HG03558 (cell line): ENCODE measurements around the gene ARID1B.
"Not testable (repeated sequence)": the region's sequence is repeated elsewhere in the genome, so short reads cannot be mapped to it uniquely, and the experiment has no call there.

Experiments used
- ATAC-seq: cut with Tn5 transposase; IDR thresholded peaks from one replicate; pipeline ENCODE4 v1.9.1; 2021; ENCODE audit warnings: moderate number of reproducible peaks; ENCODE audit not compliant: unreplicated experiment; ENCODE audit errors: extremely low read depth

Gene ARID1B

DNA sequence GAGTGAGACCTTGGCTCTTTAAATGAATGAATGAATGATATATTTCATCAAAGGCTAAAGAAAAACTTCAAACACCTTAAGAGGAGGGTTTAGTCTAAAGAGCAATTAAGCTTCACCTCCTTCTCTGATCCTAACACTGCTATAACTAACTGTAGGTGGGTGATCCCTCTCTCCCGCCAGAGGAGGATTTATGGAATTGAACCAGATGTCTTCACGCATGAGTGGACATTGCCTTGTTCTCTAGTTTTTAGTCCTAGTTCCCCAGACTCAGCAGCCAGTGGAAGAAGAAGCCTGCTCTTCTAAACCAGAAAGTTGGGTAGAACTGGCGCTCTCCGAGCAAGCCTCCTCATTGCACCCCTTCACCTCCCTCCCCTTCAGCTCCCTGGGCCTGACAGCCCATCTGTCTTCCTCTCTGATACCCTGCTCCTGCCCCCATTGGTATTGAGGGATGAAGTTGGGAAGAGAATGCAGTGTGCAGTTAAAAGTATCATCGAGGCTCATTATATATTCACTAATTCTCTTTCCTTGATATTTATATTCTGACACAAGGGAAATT is 142.7 kb downstream of the ARID1B start:
- ATAC-seq: no peak

DNA sequence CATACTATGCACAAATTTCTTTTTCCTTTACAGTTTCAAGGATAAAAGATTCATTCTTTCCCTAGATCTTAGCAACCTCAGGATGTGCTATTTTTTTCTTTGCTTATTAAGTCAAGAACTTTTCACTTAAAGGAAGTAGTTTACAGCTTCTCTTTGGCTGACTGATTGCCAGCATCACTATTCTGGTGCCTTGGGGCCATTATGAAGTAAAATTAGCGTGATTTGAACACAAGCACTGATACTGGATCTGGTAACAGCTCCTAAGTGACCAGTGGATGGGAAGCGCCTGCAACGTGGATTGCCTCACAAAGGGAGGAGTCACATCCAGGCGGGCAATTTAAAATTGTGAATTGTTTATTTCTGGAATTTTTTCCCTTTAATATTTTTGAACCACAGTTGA is 147.1 kb downstream of the ARID1B start:
- ATAC-seq: no peak

DNA sequence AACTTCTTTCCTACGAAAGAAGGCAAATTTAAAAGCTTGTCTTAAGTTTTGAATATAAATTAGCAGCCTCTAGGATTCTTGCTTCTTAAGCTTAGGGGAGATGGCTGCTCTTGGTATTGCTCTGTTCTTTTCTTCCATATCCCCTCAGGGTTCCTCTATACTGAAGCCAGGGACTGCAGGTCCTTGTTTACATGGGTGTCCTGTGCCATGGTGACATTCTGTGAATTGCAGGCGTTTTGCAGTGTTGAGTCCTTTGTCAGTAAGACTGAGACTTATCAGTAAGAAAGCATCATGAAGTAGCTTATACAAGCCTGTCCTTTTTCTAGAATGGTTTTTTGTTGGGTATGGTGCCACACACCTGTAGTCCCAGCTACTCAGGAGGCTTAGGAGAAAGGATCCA is 147.8 kb downstream of the ARID1B start:
- no peak for ATAC-seq

DNA sequence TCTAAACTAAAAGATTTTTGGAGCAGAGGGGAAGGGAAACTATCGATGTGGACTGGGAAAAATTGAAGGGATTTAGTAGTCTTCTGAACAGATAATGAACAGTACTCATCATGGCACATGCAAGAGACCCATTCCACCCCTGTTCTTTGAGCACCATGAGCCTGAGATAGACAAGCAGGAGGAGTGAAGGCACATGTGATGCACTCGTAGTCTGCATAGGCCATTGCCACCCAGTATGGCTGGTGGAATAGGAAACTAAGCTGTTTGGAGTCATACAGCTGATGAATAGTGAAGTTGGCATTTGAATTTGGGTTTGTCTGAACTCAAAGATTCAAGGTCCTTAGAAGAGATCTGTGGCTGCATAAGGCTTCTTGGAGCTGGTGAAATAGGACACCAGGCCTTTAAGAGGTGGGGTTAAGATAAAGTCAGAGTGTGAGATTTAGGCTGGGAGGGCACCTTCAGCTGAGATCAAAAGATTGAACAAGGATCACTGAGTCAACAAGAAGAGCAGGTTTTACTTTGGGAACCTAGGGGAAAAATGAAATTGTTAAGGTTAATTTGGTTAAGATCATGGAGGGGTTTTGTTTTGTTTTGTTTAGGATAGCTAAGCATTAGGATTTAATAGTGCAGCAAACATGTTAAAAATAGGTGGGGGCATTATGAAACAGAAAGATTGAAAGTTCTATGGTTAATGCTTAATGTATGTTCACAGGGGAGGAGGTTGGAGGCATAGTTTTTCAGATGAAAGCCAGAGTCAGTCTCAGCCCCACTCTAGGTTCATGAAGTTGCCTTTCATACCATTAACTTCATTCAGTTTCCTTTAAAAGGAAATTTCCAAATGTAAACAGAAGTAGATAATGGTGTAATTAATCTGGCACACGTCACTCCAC is 148.8 kb downstream of the ARID1B start:
- ATAC-seq: peak; percentile 82

DNA sequence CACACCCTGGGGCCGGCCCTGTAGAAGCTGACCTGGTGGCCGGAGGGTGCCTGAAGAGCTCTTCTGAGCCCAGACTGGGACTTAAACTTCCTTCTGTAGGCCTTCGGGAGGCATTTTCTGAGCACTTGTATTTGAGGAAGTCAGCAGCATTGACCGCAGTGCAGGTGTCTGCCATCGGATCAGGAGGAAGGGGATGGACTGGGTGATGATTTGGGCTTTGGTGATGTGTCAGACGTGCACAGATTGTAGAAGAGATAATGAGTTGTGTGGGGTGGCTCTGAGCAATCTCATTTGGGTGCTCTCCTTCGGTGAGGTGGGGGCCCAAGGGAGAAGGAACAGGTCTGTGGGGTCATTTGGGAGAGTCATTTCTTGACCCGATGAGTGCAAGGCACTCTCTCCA is 150.9 kb downstream of the ARID1B start:
- ATAC-seq: no peak

DNA sequence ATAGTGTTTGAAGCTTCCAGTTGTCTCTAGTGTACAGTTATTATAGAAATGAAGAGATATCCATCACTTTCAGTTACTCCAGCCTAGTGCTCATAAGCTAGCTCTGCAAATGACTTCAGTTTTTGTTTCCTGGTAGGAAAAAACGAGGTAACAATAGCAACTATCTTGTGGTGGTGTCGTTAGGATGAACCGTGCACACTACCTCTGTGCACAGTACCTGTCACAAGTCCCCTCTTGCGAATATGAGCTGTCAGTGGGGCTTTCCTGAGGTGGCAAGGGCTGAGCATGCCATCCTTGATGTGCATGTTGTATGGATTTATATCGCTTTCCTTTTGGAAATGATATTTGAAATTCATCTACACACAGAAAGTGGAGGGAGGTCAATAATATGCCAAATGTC is 151.8 kb downstream of the ARID1B start:
- no peak for ATAC-seq

DNA sequence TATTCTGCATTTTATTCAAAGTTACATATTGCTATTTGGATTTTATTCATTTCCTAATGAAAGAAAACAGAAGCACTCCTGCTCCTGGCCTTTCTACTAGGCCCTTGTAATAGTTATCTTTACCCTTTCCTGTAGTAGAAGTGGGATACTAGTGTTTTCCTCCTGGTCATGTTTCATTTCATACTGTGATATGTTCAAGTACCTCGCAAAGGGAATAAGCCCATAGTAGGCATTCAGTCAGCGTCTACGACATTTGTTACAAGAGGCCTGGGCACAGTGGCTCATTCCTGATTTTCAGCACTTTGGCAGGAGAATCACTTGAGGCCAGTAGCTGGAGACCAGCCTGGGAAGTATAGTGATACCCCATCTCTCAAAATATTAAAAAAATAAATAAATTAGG is 154.1 kb downstream of the ARID1B start:
- ATAC-seq: no peak

DNA sequence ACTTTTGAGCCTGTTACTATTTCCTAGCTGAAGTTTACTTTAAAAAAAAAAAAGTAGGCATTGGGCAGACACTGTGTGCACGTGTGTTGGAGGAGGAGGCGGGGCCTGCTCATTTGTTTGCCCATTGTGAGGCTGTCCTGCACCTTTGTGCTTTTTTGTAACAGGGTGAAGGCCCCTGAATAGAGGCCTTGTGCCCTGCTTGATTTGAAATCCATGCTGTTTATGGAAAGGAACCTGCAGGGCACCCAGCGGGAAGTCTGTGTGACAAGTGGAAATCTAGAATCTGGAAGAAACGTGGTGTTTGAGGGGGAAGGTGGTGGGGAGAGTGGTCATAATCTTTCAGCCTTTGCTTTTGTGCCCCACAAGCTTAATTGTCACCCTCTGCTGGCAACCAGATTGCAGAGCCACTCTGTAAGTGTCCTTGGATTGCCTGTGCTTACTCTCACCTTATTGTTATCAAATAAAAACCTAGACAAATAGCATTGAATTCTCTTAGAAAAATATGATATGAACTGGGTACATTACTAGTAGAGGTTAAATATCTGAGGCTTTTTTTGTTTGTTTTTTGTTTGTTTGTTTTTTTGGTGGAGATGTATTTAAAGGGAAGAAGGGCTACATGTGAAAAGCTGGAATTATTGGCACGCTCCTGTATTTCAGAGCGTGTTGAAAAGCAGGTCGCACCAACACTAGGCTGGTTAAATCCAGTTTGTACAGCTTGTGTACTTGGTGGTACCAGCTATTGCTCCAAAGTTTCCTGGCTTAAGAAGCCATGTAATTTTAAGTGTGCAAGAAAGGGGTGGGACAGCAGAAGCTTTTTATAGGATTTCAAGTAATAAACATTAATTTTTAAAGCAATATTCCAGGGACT is 156.3 kb downstream of the ARID1B start:
- no peak for ATAC-seq

DNA sequence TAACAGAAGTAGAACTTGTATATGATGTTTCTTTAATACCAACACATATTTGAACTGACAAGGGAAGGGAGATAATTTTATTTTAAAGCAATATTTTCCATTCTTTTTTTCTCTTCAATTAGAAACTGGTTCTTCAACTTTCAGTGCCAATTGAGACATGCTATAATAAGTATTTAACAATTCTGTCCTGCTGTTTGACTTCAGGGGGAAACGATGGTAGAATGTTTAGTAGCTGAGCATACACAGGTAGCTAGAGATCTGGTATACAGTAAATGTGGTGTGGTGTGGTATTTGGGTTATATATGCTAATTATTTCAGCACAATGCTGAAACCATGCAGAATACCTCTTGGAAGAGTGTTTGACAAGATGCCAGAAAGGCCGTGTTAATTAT is 156.9 kb downstream of the ARID1B start:
- ATAC-seq: no peak

DNA sequence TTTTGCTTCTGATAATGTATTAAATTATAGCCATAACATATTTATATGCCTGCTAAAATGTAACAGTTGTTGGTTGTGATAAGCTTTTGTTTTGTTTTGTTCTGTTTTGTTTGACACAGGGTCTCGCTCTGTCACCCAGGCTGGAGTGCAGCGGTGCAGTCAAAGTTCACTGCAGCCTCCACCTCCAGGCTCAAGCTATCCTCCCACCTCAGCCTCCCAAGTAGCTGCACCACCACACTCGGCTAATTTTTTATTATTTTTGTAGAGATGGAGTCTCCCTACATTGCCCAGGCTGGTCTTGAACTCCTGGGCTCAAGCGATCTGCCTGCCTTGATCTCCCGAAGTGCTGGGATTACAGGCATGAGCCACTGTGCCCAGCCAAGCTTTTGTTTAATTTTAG is 157.8 kb downstream of the ARID1B start:
- no peak for ATAC-seq

DNA sequence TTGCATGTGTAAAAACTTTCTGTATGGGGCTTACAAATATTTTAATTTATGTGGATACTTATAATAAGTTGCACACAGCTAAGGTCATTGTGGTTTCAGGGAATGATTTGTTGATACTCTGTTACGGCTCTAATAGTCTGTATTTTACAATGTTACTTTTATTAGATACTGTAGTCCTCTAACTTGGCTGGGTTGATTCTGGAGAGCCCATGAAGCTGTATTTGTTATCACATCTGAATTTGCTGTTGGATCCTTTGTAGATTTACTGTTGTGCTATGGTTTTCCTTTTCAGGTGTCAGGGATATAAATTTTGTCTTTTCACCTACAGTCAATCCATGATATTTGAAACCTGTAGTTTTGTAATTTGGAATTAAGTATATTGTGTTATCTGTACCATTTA is 161.0 kb downstream of the ARID1B start:
- no peak for ATAC-seq

DNA sequence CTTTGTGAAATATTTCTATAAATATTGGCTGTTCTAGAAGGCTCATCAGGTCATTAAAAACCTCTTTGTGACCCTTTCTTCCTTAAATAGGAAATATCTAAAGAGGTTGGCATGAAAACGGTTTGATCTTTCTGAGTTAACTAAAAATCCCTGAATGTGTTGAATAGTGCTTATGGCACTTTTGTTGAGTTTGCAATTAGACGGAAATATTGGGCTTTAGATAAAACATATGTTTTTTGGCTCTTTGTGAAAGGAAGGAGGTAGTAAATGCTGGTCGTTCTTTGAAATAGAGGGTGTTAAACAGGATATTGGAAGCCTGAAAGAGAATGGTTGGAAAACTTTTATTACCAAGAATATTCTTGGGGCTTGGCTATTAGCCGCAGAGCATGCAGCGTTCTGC is 163.0 kb downstream of the ARID1B start:
- no peak for ATAC-seq

DNA sequence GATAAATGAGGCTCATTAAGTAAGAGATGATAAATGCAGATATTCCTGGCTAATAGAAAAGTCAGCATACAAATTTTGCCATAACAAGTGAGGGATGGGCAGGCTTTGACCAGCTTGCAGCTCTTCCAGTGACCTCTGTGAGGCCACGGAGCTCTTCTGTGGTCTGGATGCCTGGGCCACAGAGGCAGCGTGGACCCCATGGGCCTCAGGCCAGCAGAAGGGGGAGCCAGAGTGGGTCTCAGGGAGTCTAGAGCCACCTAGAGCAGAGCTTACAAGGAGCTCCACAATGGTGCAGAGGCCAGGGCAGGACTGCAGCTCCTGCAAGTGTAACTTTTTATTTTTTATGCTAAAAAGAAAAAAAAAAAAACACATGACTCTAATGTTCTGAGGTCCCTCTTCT is 165.1 kb downstream of the ARID1B start:
- no peak for ATAC-seq

DNA sequence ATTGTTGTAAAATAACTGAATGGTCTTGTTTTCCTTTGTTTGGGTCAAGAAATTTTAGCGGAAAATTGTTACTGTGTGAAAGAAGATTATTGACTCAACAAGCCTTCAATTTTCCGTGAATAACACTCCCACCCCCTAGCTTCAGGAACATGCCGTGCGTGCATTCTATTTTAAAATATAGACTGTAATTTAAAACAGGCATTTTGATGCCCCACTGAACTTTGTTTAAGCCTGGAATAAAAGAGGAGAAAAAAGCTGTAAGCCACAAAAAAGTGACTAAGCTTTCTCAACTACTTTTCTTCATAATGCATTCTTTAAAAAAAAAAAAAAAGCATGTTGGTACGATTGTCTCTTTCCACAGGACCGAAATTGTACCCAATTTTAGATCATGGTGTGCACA is 166.0 kb downstream of the ARID1B start:
- ATAC-seq: no peak

DNA sequence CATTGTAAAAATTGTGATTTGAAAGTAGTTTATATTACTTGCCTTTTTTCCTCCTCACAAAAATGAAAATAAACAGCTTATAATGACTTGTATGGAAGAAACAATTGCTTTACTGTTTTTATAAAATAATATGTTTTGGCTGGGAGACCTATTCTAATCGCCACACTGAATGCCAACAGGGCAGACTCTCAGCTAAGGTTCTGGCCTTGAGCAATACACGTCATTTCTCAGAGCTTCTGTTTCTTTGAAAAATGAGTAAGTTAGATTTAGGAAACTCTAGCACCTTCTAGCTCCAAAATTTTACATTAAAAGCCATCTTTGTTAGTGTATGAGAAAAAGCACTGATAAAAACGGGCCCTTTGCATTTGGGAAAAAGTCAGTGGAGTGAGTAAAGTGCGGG is 166.6 kb downstream of the ARID1B start:
- ATAC-seq: no peak

DNA sequence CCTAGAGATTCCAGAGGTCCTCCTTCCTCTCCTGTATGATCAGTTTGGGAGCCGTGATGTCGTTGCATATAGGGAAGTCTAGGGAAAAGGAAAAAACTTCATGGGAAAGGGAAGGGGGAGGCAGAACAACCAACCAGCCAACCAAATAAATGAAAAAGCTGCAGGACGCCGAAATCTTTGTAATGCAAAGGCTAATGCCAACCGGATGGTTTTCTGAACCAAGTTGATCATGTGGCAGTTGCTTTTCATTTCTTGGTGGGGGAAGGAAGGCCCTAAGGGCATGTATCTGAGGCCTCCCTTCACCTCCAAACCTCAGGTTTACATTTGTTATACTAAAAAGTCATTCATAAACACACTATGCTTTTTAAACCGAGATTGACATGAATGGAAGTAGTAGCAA is 167.2 kb downstream of the ARID1B start:
- ATAC-seq: no peak

DNA sequence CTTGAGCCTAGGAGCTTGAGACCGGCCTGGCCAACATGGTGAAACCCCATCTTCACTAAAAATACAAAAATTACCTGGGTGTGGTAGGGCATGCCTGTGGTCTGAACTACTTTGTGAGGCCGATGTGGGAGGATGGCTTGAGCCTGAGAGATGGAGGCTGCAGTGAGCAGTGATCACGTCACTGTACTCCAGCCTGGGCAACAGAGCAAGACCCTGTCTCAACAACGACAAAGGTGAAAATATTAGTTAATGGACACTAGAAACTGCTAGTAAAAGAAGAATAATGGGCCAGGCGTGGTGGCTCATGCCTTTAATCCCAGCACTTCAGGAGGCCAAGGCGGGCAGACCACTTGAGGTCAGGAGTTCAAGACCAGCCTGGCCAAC is 168.6 kb downstream of the ARID1B start:
- not testable (repeated sequence) for ATAC-seq

DNA sequence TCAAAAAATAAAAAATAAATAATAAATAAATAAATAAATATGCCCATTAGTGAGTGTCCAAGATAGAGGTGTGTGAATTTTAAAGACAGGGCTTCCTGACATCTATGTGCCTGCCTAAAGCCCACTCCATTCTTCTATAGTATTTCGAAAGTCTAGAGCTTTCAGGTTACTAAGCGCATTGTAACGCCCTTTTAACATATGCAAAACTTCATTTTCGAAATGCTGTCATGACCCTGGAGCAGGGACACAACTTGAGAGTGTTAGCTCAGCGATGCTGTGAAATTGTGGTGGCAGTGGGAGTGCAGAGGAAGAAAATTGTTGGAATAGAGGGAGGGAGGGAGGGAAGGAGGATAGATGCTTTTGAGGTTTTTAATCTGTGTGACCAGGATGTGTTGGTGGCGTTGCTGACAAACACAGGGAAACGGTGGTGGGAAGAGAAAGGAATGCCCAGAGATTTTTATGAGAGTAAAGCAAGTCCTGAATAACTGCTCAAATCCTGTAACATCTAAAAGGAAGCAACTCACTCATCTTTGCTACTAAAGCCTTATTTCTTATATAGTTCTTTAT is 169.3 kb downstream of the ARID1B start:
- no peak for ATAC-seq

DNA sequence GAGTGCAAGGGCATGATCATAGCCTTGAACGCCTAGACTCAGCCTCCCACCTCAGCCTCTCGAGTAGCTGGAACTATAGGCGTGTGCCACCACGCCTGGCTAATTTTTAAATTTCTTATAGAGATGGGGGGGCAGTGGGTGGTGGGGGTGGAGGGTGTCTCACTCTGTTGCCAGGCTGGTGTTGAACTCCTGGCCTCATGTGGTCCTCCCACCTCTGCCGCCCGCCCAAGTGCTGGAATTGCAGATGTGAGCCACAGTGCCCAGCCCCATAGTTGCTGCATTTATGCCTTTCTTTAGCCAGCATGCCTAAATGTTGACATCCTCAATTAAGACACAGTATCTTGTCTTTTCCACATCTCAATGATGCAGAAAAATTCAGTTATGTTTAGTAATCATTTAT is 171.1 kb downstream of the ARID1B start:
- ATAC-seq: no peak

DNA sequence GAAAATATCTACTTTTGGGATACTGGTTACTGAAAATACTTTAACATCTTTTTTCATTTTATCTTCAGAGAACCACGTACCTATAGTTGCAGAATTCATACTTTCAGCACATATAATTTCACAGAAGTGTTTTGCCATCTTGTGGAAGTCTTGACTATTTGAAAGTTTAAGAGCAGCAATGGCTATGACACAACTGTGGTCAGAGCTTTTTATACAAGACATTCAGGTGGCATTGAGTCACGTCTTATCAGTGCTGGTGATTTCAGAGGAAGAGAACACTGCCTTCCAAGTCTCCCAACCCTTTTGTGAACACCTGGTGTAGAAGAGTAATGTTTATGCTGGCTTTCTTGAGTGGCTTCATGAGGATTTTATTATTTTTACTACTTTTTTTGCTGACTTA is 171.6 kb downstream of the ARID1B start:
- no peak for ATAC-seq

DNA sequence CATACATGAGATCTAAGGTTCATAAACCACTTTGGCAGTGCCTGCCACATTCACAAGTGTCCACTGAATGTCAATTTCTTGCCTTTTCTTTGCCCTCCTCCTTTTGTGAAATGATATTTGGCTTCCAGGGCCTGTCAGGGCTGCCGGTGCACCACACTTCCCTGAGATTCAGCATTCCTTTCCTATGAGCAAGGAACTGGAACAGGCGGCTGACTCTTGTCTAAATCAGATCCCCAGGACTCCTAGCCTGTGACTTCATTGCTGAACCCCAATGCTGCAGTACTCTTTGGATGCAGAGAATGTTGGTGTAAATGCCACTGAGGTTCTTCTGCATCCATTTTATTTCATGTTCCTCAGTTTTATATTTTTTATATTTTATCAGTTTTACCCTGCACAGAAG is 172.2 kb downstream of the ARID1B start:
- no peak for ATAC-seq
